Uterus (tissue), 4 donors: ENCODE data around the gene DSG1. TPM values are rescaled to one million over a fixed set of nuclear protein-coding genes. Genes with fewer than 3 reads are reported as not detected.

Source experiments
- DNase-seq, 2 donors: peaks; one replicate each; pipeline ENCODE4 v3.0.0-alpha.2; 2019 to 2020
- H3K27ac ChIP-seq, 2 donors: fragments of 200-600 bp; sonication (generic); 1 replicate in 1 of 2; 2 replicates in 1 of 2; pipeline ENCODE4 v1.5.1; 2016 to 2018
- H3K27me3 ChIP-seq, 2 donors: fragments of 200-600 bp; sonication (generic); one replicate each; pipeline ENCODE4 v1.5.1; 2018 to 2019; ENCODE audit warnings: control low read depth in 1 of 2
- H3K36me3 ChIP-seq, 2 donors: fragments of 200-600 bp; sonication (generic); one replicate each; pipeline ENCODE4 v1.5.1; 2019; ENCODE audit warnings: control low read depth in 1 of 2
- H3K4me1 ChIP-seq, 2 donors: fragments of 200-600 bp; sonication (generic); one replicate each; pipeline ENCODE4 v1.5.1; 2018 to 2019; ENCODE audit warnings: control low read depth in 1 of 2
- H3K4me3 ChIP-seq, 2 donors: fragments of 200-600 bp; sonication (generic); 1 replicate in 1 of 2; 2 replicates in 1 of 2; pipeline ENCODE4 v1.5.1; 2018 to 2019; ENCODE audit warnings: mild to moderate bottlenecking in 1 of 2
- H3K9me3 ChIP-seq, 2 donors: fragments of 200-600 bp; sonication (generic); one replicate each; pipeline ENCODE4 v1.5.1; 2019; ENCODE audit warnings: control low read depth in 1 of 2
- POLR2A ChIP-seq, 2 donors: fragments of 450-650 bp; IDR thresholded peaks; one replicate each; pipeline ENCODE4 v1.6.1; 2016; ENCODE audit warnings: antibody characterized with exemption in 2 of 2, mild to moderate bottlenecking in 1 of 2, moderate library complexity in 1 of 2
- intact Hi-C: fragments of 100-400 bp; cut with DNase I; formaldehyde crosslinking; loops from one replicate; pipeline ENCODE4 v1.15.1; 2023; ENCODE audit warnings: low total_unique reads
- small RNA-seq: library from RNA; depleted of rRNA; stranded (forward); fragments of <200 nt; gene quantifications from one replicate; pipeline ENCODE3, GENCODE V24; 2016
- total RNA-seq, 4 donors: library from RNA; depleted of rRNA in 3 of 4; stranded (reverse); fragments of >200 nt in 3 of 4; gene quantifications; one replicate each; pipeline versions ENCODE4 v1.1.0 to v1.2.4, GENCODE V29; 2014 to 2023
- TF ChIP-seq, protein P1 (sequence below), 4 experiments: fragments of 200-600 bp in 2 of 4; fragments of 450-650 bp in 2 of 4; sonication (generic) in 2 of 4; IDR thresholded peaks; one replicate each; pipeline ENCODE4 v1.5.1; 2016 to 2019; ENCODE audit warnings: antibody characterized with exemption in 4 of 4, mild to moderate bottlenecking in 2 of 4, moderate library complexity in 1 of 4
- donor health status: DM: yes; HTN: yes; CAD: no.

DSG1 gene
- total RNA-seq, 4 donors from 2014 or later, result 0.14 TPM; not detected in 3

DNA sequence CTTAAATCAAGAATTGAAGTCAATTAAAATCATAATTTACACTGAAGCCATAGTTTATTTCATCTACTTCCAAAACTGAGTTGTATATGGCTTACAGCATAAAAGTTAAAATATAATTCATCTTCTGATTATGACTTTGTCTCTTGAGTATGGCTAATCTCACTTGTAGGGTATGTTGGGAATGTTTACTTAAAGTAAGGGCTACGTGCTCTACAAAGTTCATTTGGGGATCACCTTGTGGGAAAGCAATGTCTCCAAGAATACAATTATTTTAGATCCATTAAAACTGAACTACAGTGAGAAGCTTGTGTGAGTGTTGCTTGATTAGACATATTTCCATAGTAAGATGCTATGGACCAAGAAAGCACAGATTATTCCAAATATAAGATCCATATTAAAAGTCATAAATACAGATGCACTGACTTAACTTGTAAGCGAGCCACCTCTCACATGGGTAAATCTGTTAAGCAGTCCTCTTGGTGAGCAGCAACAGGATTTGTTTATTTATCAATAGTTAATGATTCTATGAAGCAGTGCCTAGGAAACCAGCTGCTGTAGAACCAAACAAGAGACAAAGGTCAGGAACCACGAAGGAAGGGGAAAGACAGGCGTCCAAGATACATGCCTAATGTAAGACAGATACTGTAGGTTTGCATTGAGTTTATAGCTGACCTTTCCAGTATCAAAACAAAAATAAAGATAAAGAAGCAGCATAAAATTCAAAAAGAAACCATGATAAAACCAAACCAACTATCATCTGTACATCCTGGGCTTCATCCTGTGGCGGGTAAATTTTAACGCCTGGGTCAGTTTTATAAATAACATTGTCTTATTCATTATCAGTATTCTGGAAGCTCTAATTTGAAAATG, 83.4 kb downstream of the DSG1 start:
- intact Hi-C loops, result no loop called here
- H3K4me3 ChIP-seq, result no peak overlapping the region
- no peak for DNase-seq
- H3K9me3 ChIP-seq, result no peaks in the 10 kb centered on the region
- TF ChIP-seq, protein P1, sequence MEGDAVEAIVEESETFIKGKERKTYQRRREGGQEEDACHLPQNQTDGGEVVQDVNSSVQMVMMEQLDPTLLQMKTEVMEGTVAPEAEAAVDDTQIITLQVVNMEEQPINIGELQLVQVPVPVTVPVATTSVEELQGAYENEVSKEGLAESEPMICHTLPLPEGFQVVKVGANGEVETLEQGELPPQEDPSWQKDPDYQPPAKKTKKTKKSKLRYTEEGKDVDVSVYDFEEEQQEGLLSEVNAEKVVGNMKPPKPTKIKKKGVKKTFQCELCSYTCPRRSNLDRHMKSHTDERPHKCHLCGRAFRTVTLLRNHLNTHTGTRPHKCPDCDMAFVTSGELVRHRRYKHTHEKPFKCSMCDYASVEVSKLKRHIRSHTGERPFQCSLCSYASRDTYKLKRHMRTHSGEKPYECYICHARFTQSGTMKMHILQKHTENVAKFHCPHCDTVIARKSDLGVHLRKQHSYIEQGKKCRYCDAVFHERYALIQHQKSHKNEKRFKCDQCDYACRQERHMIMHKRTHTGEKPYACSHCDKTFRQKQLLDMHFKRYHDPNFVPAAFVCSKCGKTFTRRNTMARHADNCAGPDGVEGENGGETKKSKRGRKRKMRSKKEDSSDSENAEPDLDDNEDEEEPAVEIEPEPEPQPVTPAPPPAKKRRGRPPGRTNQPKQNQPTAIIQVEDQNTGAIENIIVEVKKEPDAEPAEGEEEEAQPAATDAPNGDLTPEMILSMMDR (IDR thresholded peaks at IDR 0.05), result no peak
- no peak for TF ChIP-seq POLR2A (IDR thresholded peaks at IDR 0.05)
- H3K27me3 ChIP-seq, result no peaks in the 10 kb centered on the region
- no peak overlapping the region for H3K27ac ChIP-seq
- H3K36me3 ChIP-seq, result no peaks in the 10 kb centered on the region
- no peaks in the 10 kb centered on the region for H3K4me1 ChIP-seq

DNA sequence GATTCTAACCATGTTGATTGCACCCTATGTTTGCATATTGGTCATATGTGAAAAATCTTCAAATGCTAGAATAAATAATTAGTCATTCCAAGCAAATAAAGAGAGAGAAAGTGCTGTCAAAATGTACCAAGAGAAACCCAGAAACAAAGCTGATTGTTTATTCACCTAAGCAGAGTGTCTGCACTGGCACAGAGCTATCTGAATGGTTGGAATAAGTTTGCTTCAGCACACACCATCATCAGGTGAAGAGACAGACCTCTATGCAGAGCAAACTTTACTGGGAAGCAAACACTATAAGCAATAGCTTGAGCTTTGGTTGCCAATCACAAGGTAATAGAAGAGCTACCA, 84.0 kb downstream of the DSG1 start:
- intact Hi-C loops, result no loop called here
- H3K27ac ChIP-seq, result no peak overlapping the region
- no peak overlapping the region for H3K4me3 ChIP-seq
- H3K4me1 ChIP-seq, result no peaks in the 10 kb centered on the region
- TF ChIP-seq, protein P1 (IDR thresholded peaks at IDR 0.05), result no peak
- no peak for TF ChIP-seq POLR2A (IDR thresholded peaks at IDR 0.05)
- H3K36me3 ChIP-seq, result no peaks in the 10 kb centered on the region
- no peaks in the 10 kb centered on the region for H3K9me3 ChIP-seq
- DNase-seq, result no peak
- H3K27me3 ChIP-seq, result no peaks in the 10 kb centered on the region

DNA sequence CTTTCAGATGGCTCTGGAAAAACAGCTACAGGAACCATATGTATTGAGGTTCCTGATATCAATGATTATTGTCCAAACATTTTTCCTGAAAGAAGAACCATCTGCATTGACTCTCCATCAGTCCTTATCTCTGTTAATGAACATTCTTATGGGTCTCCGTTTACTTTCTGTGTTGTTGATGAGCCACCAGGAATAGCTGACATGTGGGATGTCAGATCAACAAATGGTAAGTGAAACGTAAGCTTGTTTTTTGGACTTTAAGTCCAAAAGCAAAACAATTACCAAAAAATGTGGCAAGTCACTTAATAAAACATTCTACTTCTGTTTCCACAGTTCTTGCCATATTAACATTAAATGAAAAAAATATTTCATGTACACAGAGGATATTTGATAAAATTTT, 85.4 kb downstream of the DSG1 start:
- Histone ChIP-seq H3K27ac (no peak overlapping the region), H3K4me1 (no peaks in the 10 kb centered on the region), H3K4me3 (no peak overlapping the region), H3K36me3 (no peaks in the 10 kb centered on the region), H3K27me3 (no peaks in the 10 kb centered on the region), H3K9me3 (no peaks in the 10 kb centered on the region)
- no peak for TF ChIP-seq POLR2A (IDR thresholded peaks at IDR 0.05)
- TF ChIP-seq, protein P1 (IDR thresholded peaks at IDR 0.05), result no peak
- intact Hi-C loops, result no loop called here
- no peak for DNase-seq

Small RNA genes within 50 kb of the gene (small RNA-seq; reads per million reads assigned to genes)
- gene RF00019 (not detected), gene RNU6-167P (not detected)

Other genes with a start within 250 kb of the DSG1 start
- gene DSC2, start 215.7 kb upstream of the DSG1 start, total RNA-seq, result 10 to 100 TPM in 1 of 4 donors, 1 to 10 TPM in 2, under 1 TPM in 1; 0.26 to 17.9 (median 5.1) TPM
- not detected for gene DSC1, start 155.3 kb upstream of the DSG1 start, total RNA-seq
- under 1 TPM in 1 of 4 donors, not detected in 3; 0.07 TPM for gene DSG4, start 58.6 kb downstream of the DSG1 start, total RNA-seq
- gene DSG3, start 129.6 kb downstream of the DSG1 start, total RNA-seq, result under 1 TPM in 2 of 4 donors, not detected in 2; 0.07 to 0.12 TPM
- 10 to 100 TPM in 1 of 4 donors, 1 to 10 TPM in 3; 3.5 to 25.0 (median 7.9) TPM for gene DSG2, start 180.0 kb downstream of the DSG1 start, total RNA-seq